GM23338 (cell line): Measurements from ENCODE around the gene NCDN.

ENCODE experiments used
- CREB1 ChIP-seq: fragments of 250-450 bp; sonication (Bioruptor Pico); IDR thresholded peaks from 2 replicates; pipeline ENCODE4 v1.5.0; 2020; ENCODE audit warnings: low read depth, mild to moderate bottlenecking, moderate library complexity
- CTCF ChIP-seq, 2 experiments: fragments of 200-600 bp in 1 of 2; sonication (generic) in 1 of 2; conservative IDR thresholded peaks; 2 replicates each; pipeline versions ENCODE4 v1.5.1 to v1.6.1; 2016 to 2017; ENCODE audit warnings: antibody characterized with exemption in 2 of 2, low read depth in 2 of 2, mild to moderate bottlenecking in 2 of 2, moderate library complexity in 1 of 2
- ETS1 ChIP-seq: IDR thresholded peaks from 2 replicates; pipeline ENCODE4 v1.6.1; 2016; ENCODE audit warnings: antibody characterized with exemption
- EZH2 ChIP-seq: fragments of 200-600 bp; sonication (generic); IDR thresholded peaks from one replicate; pipeline ENCODE4 v1.8.0; 2017; ENCODE audit warnings: antibody characterized with exemption, mild to moderate bottlenecking, low read depth; ENCODE audit not compliant: unreplicated experiment
- POLR2AphosphoS5 ChIP-seq: IDR thresholded peaks from 2 replicates; pipeline ENCODE4 v1.6.1; 2016; ENCODE audit warnings: antibody characterized with exemption, low read depth
- REST ChIP-seq: IDR thresholded peaks from one replicate; pipeline ENCODE4 v1.6.1; 2018; ENCODE audit warnings: antibody characterized with exemption; ENCODE audit not compliant: unreplicated experiment
- ZNF114 ChIP-seq: fragments of 250-450 bp; sonication (Bioruptor Pico); IDR thresholded peaks from 2 replicates; pipeline ENCODE4 v1.5.0; 2020; ENCODE audit warnings: mild to moderate bottlenecking, moderate library complexity

- TF ChIP-seq CTCF (conservative IDR thresholded peaks at IDR 0.05; ENCODE audit: low read depth in 2 of 2), result no peak; a peak in 1 of 4 replicates
- no peak for TF ChIP-seq EZH2
- TF ChIP-seq ETS1, result no peak
- no peak for TF ChIP-seq CREB1 (CRISPR knock-in tag)
- no peak for TF ChIP-seq POLR2AphosphoS5
- no peak for TF ChIP-seq ZNF114 (CRISPR knock-in tag)
- no peak for TF ChIP-seq REST
Observed at GRCh38 chr1:35564884-35565741, 7.5 kb downstream of the NCDN start.
